HEK293T (cell line): ENCODE results near the gene C3.

Experiments
- FOXA1 ChIP-seq: fragments of 450-650 bp; IDR thresholded peaks from 2 replicates; pipeline ENCODE4 v1.6.1; 2016; ENCODE audit warnings: mild to moderate bottlenecking
- HDGF ChIP-seq: fragments of 450-650 bp; IDR thresholded peaks from 2 replicates; pipeline ENCODE4 v1.6.1; 2017; ENCODE audit warnings: antibody characterized with exemption, borderline replicate concordance
- LEF1 ChIP-seq: fragments of 450-650 bp; IDR thresholded peaks from 2 replicates; pipeline ENCODE4 v1.6.1; 2017; ENCODE audit warnings: mild to moderate bottlenecking, borderline replicate concordance
- SP1 ChIP-seq: fragments of 450-650 bp; IDR thresholded peaks from 2 replicates; pipeline ENCODE4 v1.6.1; 2017

GRCh38 chr19:6706633-6706958 is 13.9 kb downstream of the C3 start:
- TF ChIP-seq HDGF (no peak), SP1 (no peak), LEF1 (no peak), FOXA1 (no peak)
